Effector CD4-positive, alpha-beta T cell (primary cell): ENCODE measurements around the gene MAP3K1.
A peak's percentile ranks its signal among the peaks of the same experiment; 100 is the strongest.
"Not testable (repeated sequence)": the region's sequence is repeated elsewhere in the genome, so short reads cannot be mapped to it uniquely, and the experiment has no call there.

ENCODE experiments used
- DNase-seq: peaks from one replicate; pipeline ENCODE4 v3.0.0-alpha.2; 2020
- total RNA-seq: gene quantifications from one replicate; lab custom pipeline; 2026; lab: John Stamatoyannopoulos, UW

The MAP3K1 gene
- 495 reads per million, percentile 98 among the genes with 10 or more reads in this experiment for total RNA-seq

DNA sequence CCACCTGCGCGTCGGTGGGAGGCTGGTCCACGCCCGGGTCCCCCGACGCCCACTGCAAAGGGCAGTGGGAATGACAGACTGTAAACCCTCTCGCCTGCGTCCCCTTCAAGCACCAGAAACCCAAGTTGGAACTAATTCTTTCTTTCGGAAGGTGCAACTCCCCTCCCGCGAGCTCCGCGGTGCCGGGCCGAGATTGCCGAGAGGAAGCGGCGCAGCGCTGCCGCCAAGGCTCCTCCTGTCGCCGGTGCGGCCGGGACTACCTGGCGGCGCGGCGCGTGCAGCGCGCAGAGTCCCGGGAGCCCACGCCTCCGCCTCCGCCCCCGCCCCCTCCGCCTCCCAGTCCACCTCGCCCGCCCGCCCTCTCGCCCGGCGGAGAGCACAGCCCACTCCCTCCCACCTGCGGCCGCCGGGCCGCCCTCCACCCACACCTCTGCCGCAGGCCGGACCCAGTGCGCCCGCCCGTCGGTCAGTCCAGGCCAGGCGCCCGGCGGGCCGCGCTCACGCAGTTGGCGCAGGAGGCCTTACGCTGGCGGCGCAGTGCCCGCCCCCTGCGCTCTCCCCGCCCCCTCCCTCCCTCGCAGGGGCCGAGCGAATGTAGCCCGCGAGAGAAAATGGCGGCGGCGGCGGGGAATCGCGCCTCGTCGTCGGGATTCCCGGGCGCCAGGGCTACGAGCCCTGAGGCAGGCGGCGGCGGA, at the start of gene MAP3K1:
Gene MAP3K1, plus strand, starts transcription at position 587 of the 695 bp plus-strand sequence. Its CDS starts 25 bp downstream, at position 612.
- peak; percentile 77 for DNase-seq

DNA sequence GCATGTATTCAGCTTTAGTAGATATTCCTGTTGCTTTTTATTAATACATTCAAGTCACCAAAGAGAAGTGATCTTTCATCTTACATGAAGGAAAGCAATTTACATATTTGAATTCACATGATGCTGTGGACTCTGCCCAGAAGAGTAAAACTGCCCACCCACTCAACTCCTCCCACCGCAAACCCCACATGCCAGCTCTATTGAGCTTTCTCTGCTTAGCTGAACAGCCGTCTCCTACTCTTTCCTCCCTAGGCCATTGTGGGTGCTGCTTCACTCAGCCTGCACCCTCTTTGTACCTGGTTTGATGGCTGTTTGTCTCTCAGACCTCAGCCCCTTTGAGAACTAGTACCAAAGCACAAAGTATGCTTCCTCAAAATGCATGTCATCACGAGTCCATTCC, 48.4 kb upstream of the MAP3K1 start:
- no peak for DNase-seq

DNA sequence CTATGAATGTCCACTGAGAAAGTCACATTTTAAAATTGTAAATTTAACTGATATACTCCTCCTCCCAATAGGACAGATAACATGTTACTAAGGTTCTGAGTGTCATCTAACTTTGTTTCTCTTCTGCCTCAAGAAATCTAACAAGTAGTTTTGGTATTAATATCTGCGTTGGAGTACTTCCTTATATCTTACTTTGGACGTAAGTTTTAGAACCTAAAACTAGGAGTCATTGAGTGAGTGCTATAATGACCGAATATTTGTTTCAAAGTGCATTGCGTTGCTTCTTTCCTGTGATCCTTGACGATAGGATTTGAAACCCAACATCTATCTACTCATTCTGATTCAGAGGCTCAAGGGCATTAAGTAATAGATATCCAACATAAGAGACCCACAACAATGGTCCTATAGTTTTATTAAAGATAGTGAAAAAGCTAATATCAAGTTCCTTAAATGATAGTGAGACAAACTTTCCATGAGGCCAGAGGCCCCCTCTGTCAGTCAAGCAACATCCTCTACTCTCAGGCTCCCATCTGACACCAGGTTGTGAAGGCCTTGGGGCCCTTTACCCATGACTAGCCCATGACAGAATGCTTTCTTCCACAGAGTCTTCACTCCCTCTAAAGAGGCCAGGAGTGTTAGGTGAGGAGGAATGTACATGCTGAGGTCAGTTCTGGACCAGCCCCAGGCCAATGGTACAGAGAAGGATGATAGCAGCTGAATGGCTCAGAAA, 45.3 kb upstream of the MAP3K1 start:
- no peak for DNase-seq

DNA sequence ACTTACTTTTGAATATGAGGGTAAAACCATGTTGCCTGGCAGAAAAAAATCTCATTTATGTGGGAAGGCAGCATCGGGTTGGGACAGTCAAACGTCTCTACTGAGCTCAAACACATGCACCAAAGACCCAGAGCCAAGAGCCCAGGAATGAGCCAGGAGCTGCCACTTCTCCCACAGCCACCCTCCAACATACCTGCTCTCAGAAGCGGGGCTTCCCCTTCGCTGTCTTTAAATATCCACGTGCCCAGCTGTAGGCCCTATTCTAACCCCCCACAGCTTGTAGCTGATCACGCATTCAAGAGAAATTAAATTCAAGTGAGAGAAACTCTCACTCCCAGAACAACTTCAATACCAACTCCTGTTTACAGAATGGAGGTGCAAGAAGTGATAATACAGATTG, 42.6 kb upstream of the MAP3K1 start:
- no peak for DNase-seq

DNA sequence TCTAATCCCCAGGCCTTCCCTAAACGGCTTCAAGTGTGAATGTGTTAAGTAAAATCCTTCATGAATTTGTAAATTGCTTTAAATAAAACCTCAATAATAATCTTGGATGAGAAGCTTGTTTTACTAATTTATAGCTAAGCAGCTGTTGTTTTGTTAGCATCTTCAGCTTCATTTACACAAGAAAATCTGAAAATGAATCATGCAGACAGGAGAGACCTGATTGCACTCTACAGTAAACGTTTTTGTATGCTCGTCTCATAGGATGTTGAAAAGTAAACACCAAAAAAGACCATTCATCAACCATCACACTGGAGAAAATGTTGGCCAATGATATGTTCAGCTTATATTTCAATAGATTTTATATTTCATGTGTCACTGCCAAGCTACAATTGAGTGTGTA, 40.4 kb upstream of the MAP3K1 start:
- no peak for DNase-seq

DNA sequence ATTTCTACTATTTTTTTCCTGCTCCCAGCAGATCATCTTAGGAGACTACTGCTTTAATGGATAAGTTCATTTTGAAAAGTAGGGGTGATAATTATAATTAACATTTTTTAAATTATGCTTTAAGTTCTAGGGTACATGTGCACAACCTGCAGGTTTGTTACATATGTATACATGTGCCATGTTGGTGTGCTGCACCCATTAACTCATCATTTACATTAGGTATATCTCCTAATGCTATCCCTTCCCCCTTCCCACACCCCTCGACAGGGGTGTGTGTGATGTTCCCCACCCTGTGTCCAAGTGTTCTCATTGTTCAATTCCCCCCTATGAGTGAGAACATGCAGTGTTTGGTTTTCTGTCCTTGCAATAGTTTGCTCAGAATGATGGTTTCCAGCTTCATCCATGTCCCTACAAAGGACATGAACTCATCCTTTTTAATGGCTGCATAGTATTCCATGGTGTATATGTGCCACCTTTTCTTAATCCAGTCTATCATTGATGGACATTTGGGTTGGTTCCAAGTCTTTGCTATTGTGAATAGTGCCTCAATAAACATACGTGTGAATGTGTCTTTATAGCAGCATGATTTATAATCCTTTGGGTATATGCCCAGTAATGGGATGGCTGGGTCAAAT, 39.0 kb upstream of the MAP3K1 start:
- DNase-seq = not testable (repeated sequence)

DNA sequence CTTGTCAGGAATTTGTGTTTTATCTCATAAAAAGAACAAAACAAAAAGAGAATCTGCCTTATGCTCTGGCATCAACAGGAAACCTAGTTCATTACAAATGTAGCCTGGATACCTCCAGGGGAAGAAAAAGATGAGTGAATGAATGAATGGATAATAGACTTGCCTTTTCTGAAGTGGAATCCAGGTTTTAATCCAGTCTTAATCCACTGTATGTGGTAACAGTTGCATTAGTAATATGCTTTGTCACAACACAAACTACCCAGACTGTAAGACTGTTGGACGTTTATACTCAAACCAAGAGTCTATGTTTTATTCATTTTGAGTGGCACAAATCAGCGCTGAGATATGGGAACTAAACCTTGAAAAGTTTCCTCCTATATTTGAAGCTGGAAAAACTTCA, 32.1 kb upstream of the MAP3K1 start:
- DNase-seq = no peak

DNA sequence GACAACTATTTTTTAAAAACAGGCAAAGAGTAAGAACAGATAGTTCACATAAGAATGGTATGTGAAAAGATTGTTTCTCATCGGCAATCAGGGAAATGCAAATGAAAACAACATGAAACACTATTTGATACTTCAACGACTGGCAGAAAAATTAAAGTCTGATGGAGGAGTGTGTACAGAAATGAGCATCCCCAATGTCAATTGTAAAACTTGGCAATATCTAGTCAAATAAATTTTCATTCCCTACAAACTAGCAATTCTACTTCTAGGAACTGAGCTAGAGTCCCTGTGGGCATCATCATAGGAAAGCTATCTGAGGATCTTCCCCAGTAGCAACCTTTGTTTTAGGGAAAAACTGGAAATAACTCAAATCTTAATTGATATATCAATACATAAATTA, 29.0 kb upstream of the MAP3K1 start:
- DNase-seq = no peak

DNA sequence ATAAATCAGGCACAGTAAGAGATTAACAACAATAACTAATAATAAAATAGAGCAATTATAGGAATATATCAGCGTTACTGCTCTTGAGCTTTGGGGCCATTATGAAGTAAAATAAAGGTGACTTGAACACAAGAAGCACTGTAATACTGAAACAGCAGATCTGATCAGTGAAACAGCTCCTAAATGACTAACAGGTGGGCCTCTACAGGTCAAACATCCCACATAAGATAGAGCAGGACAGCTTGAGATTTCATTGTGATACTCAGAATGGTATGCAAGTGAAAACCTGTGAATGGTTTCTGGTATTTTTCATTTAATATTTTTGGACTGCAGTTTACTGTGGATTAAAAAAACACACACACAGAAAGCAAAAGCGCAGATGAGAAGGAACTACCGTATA, 24.0 kb upstream of the MAP3K1 start:
- no peak for DNase-seq

DNA sequence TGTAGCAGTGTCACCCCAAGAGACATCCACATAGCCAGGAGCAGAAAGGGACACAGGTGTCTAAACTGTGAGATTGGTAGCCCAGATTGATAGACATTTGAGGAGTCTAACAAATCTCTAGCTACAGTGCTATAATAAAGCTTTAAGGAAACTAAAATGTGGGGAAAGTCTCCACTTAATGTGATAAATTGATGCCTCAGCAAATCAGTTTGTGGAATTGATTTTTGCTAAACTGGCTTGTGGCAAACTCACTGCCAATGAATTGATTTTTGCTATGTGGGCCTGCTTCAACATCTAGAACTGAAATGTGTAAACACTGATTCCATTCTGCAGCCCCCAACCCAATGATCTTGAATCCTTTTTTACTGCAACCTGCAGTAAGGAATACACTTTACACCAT, 16.8 kb upstream of the MAP3K1 start:
- DNase-seq = no peak

DNA sequence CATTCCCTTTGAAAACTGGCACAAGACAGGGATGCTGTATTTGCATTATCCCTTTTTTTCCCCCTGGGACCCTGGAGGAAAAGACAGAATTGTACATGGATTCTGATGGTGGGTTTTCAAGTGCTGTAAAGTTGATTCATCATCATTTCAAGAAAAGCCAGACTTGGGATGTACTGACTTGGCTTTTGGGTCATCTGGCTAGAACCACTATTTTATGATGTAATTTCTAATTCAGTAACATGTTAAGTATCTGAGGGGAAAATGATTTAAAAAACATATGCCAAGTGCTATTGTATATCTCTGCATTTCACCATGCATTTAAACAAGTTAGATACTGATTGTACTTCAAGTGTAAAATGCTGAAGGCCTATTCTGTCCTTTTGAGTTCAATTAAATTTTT, 15.2 kb upstream of the MAP3K1 start:
- no peak for DNase-seq

DNA sequence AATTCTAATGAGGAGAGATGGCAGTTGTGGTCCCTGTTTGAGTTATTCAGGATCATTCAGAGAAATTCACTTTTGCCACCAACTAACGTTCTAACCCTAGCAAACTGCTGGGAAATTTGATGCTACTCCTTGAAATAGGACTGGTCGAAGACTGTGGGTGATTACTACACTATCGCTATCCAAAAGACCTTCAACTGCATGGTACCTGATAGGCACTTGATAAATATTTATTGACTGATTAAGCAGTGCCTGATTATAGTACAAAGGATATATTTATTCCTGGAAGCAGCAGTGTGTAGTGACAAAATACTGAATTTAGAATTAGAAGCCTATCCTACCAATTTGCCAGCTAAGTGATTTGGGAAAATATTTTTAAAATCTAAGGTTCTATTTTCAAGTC, 14.1 kb upstream of the MAP3K1 start:
- DNase-seq = no peak

DNA sequence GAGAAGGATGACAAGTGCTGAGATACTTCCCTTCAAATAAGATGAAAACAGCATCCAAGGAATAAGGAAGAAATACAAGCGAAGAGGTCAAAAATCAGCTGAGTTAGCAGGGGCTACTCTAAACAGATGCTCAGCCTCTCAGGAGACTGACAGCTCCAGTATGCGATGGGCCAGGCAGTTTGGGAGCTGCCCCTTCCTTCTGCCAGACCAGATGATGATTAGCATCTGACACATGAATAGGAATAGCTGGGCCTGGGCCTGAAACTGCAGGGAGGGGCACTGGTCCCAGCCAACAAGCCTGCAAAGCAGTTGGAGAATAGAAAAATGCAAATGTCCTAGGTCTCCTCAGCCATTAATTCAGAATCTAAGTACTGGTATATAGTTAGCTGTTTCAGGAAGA, 13.1 kb upstream of the MAP3K1 start:
- DNase-seq = no peak

DNA sequence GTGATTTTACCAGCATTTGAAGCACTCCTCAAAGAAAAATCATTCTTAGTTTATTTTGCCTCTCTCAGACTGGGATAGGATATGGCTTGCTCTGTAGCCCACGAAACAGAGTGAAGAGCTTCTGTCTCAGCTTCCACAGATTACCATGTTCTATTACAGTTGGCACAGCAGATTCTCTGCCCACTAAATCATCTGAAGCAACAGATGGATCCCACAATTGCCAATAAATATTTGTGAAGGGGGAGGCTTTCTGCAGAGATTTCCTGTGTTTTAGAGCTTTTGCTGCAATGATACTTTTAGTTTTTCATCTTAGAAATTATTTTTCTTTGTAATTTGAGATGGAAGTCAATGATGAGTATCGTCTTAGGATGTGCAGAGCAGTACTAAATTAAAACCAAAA, 12.3 kb upstream of the MAP3K1 start:
- no peak for DNase-seq

DNA sequence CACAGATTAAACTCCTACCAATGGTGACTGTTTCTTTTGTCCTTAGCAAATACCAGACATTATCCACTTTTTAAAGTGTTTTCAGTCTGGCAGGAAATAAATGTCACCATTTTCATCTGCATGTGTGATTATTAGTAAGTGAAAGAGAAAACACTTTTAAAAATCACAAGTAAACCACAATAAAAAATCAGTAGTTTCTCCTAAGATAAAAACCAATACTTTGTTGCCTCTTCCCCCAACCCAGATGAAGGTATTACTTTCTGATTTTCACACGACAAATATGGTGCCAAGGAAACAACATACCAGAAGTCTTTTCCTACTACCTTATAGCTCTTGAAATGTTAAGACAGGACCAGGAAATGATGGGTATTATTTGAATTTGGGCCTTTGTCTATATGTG, 11.5 kb upstream of the MAP3K1 start:
- no peak for DNase-seq

DNA sequence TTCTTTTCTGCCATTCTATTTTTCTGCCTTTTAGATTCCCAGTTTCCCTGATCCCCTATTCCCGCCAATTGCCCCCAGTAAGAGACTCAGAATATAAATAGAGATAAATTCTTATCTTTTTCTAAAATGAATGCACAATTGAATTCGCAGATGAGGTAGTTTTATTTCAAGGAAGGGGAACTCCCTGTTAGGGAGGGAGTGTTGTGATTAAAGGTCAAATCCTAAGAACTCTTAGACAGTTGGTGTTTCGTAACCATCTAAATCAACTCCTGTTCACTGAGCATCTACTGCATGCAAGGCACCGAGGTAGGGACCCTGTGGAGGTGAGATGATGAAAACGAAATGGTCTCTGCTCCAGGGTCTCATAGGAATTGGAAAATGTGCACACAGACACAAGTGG, 7.7 kb upstream of the MAP3K1 start:
- DNase-seq = no peak

DNA sequence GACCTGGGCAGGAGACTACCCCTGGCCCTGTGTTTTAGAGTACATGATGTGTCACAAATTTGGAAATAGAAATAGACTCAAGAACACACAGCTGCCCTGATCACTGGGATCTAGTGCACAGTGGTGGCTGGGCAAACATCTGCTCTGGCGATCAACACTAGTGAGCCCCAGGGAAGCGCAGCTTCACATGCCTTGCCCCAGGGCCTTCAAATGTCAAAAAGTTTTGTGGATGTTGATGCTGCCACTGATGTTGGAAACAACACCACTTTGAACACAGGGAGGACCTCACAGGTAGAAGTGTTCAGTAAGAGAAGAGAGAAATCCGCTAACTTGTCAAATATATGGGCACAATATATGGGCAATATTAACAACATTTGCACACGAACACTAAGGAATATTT, 7.1 kb upstream of the MAP3K1 start:
- DNase-seq = no peak

DNA sequence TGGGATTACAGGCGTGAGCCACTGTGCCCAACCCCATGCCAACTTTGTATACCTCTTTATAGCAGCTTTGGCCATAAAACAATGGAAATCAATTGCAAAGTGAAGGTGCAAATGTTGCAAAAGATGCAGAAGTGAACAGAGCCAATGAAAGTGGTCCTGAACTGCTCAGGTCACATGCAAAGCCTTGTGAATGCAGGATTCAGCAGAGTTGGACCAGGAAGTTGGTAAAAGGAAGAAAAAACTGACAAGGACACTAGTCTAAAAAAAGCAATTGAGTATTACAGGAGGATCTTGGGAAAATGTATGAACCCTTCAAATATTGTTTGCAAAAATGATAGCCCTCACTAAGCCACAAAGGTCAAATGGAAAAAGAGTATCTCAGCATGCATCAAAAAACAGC, 4.5 kb upstream of the MAP3K1 start:
- DNase-seq = no peak

DNA sequence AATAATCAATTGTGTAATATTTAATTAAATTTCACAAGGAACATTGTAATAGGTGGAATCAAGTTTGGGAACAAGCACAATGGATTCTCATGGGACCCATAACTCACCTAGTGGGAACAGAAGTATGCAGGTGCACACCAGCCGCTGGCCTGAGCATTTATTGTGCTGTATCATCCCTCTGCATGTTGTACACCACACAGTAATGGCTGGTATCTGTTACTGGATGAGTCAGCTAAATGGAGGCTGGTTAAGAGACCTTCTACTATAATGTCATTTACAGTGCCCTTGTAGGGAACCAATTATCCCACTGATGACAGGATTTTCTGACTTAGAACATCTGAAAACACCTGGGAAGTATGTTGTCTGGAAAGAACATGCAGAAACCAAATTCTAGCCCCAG, 3.2 kb upstream of the MAP3K1 start:
- no peak for DNase-seq

DNA sequence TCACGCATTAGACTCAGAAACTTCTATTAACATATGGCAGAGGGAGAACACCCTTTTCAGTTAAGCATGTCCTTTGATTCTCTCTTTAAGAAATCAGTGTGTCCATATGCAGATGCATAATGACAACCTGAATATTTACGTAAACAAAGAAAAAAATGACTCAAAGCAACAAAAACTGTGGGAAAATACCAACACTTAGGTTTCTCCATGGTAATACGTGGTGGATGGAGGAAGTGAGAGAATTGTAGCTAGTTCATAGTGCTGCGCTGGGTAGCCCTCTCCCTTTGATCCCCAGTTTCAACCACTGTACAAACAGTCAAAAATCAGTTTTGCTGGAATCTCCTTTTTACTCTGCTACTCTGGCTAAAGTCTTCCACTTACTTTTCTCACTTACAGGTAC, 2.0 kb upstream of the MAP3K1 start:
- DNase-seq = no peak

DNA sequence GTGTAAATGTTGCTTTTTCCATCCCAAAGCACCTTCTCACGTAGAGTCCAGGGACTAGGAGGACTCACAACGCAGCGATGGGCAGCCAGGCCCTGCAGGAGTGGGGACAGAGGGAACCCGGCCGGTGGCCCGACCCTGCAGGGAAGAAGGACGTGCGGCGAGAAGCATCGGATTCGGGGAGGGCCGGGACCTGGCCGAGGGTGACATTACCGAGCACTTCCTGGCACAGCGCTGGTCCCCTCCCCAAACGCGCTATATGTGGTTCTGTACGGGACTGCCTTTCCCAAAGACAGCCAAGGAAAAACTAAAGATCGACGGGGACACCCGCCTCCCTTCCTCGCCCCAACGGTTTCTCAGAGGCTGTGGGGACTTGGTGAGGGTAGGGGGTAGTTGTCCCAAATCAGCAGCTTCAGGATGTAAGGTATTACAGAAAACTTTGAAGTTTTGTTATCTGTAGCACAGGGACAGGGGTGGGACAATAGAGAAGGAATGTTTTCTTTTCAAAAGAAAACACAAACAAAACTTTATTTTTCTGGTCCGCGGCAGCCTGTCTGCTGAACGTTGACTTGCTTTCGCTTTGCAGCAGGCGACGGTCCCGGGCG, 887 bp upstream of the MAP3K1 start:
- peak; percentile 33 for DNase-seq

DNA sequence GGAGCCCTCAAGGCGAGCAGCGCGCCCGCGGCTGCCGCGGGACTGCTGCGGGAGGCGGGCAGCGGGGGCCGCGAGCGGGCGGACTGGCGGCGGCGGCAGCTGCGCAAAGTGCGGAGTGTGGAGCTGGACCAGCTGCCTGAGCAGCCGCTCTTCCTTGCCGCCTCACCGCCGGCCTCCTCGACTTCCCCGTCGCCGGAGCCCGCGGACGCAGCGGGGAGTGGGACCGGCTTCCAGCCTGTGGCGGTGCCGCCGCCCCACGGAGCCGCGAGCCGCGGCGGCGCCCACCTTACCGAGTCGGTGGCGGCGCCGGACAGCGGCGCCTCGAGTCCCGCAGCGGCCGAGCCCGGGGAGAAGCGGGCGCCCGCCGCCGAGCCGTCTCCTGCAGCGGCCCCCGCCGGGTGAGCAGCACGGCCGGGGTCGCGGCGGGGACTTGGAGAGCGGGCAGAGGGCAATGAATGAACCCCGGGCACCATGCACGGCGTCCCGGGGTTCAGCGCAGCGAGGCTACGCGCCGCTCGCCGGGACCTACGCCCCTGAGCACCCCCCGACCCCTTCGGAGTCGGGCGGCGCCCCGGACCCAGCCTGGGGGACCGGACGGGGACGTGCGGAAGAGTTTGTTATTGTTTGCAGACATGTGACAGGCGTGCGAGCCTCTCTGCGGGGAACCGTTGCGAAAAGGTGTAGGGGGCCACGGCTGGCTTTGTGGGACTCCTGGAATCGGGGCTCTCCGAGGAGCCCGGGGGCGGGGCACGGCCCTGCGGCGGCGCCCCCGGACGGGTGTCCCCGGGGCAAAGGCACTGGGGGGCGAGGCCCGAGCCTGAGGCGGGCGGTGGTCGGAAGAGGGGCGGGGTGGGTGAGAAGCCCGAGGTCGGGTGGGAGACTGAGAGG, 553 bp downstream of the MAP3K1 start:
- peak; percentile 17 for DNase-seq
